GM12864 (cell line): ENCODE measurements around the gene STX4.

Experiments used
- DNase-seq: peaks from one replicate; pipeline ENCODE4 v3.0.0-alpha.2; 2011; ENCODE audit warnings: low read depth
- H3K4me3 ChIP-seq: 2 replicates; pipeline ENCODE4 v1.5.1; 2011; ENCODE audit warnings: mild to moderate bottlenecking, low read depth, low read length, control low read depth
- TF ChIP-seq, protein P1 (sequence below): IDR thresholded peaks from 2 replicates; pipeline ENCODE4 v1.5.1; 2011; ENCODE audit warnings: low read depth, mild to moderate bottlenecking, moderate library complexity, low read length, control low read depth, inconsistent platforms; ENCODE audit errors: missing control alignments

The STX4 gene

DNA sequence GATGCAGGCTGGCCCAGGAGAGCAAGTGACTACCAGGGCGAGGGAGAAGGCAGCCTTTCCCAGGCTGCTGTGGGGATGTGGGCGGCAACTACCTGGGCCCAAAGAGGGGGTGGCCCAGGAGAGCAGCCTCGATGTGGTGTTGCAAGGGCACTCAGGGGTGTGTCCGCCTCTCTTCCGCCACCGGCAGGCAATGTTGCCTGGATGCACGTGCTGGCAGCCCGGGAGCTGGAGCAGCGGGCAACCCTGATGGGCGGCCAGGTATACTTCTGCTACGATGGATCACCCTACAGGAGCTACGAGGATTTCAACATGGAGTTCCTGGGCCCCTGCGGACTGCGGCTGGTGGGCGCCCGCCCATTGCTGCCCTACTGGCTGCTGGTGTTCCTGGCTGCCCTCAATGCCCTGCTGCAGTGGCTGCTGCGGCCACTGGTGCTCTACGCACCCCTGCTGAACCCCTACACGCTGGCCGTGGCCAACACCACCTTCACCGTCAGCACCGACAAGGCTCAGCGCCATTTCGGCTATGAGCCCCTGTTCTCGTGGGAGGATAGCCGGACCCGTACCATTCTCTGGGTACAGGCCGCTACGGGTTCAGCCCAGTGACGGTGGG is 45.7 kb upstream of the STX4 start:
- DNase-seq: no peak
- no peak overlapping the region for H3K4me3 ChIP-seq
- TF ChIP-seq, protein P1, sequence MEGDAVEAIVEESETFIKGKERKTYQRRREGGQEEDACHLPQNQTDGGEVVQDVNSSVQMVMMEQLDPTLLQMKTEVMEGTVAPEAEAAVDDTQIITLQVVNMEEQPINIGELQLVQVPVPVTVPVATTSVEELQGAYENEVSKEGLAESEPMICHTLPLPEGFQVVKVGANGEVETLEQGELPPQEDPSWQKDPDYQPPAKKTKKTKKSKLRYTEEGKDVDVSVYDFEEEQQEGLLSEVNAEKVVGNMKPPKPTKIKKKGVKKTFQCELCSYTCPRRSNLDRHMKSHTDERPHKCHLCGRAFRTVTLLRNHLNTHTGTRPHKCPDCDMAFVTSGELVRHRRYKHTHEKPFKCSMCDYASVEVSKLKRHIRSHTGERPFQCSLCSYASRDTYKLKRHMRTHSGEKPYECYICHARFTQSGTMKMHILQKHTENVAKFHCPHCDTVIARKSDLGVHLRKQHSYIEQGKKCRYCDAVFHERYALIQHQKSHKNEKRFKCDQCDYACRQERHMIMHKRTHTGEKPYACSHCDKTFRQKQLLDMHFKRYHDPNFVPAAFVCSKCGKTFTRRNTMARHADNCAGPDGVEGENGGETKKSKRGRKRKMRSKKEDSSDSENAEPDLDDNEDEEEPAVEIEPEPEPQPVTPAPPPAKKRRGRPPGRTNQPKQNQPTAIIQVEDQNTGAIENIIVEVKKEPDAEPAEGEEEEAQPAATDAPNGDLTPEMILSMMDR: no peak

GRCh38 chr16:30989469-30990047 is 43.8 kb upstream of the STX4 start:
- TF ChIP-seq, protein P1: no peak
- no peak for DNase-seq
- no peak overlapping the region for H3K4me3 ChIP-seq

DNA sequence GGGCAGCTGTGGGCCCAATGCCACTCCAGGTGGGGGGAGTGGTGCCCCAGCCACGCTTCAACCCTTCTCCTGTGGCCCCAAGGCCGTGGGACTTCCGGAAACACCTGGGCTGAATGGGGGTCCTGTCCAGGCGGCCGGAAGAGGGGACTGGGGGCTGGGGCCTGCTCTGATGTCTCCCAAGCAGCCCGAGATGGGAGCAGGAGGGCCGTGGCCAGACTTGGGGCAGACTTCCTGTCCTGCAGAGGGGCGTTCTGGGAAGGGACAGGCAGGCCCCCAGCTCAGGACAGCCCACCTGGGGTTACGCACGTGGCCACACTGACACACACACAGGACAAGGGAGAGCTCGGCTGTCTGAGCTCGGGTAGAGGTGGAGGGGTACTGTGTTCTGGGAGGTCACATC is 43.3 kb upstream of the STX4 start:
- no peak for DNase-seq
- TF ChIP-seq, protein P1: no peak
- no peak overlapping the region for H3K4me3 ChIP-seq

DNA sequence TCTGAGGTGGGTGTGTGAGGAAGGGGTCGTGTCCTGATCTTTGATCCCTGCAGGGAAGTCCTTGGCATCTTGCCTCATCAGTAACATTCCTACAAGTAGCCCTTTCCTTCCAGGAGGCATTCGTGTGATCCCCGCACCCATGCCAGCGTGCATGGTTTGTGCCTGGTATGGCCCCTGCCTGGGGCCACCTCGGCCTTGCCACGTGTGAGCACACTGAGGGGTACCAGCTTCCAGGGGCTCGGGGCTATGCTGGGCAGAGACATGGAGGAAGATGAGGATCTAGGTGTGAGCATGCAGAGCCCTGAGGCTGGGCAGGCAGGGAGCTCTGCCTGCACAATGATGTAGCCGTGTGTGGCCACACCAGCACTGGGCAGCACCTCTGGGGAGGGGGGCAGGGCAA is 42.3 kb upstream of the STX4 start:
- no peak overlapping the region for H3K4me3 ChIP-seq
- TF ChIP-seq, protein P1: no peak
- no peak for DNase-seq

GRCh38 chr16:30992276-30992780 is 41.0 kb upstream of the STX4 start:
- TF ChIP-seq, protein P1: no peak
- H3K4me3 ChIP-seq: no peak overlapping the region
- no peak for DNase-seq

DNA sequence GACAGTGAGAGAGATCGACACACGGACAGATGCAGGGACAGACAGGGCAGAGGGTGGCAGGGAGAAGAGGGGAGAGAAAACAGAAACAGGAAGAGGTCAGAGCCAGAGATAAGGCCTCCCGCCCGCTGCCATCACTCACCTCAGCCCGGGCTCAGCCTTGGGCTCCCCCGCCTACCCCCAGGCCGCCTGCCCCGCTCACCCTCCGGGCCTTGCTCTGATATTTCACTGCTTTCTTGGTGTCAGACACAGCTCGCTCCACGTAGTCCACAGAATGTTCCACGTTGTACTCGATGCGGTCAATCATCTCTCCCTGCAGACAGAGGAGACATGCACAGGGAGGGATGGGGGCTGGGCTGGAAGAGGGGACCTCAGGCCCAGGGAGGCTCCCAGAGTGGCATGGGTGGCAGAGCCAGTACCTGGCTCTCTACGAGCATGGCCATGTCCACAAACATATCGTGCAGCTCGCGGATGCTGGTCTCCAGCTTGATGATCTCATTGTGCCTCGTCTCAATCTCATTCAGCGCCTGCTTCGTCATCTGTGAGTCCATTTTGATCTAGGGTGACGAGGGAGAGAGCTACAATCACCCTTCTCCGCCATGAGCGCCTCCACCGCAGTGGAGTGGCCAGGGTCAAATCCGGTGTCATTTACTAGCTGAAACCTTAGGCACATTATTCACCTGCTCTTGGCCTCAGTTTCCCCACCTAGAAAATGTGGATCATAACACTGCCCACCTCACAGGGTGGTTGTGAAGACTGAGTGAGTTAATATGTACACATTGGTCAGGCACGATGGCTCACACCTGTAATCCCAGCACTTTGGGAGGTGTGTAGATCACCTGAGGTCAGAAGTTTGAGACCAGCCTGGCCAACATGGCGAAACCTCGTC is 40.2 kb upstream of the STX4 start:
- DNase-seq: no peak
- TF ChIP-seq, protein P1: no peak
- H3K4me3 ChIP-seq: no peak overlapping the region
